Fibroblast of lung (primary cell): ENCODE data around the gene GSG1. TPM values are rescaled to one million over a fixed set of nuclear protein-coding genes. Genes with fewer than 3 reads are reported as not detected.

ENCODE experiments used
- DNase-seq, 2 donors: peaks; one replicate each; pipeline versions ENCODE4 v3.0.0 to v3.0.0-alpha.2; 2010; ENCODE audit warnings: low read depth in 2 of 2
- H2AFZ ChIP-seq: 2 replicates; pipeline ENCODE4 v1.5.1; 2012; ENCODE audit warnings: low read length, control low read depth, inconsistent platforms
- H3K27ac ChIP-seq: 2 replicates; pipeline ENCODE4 v1.5.1; 2011; ENCODE audit warnings: low read length, control low read depth; ENCODE audit not compliant: insufficient read depth
- H3K27me3 ChIP-seq: 2 replicates; pipeline ENCODE4 v1.5.1; 2011; ENCODE audit warnings: mild to moderate bottlenecking, low read length; ENCODE audit not compliant: control insufficient read depth, insufficient read depth
- H3K36me3 ChIP-seq: 2 replicates; pipeline ENCODE4 v1.5.1; 2011; ENCODE audit warnings: low read length; ENCODE audit not compliant: control insufficient read depth, insufficient read depth
- H3K4me1 ChIP-seq: 2 replicates; pipeline ENCODE4 v1.5.1; 2011; ENCODE audit warnings: low read length; ENCODE audit not compliant: control insufficient read depth, insufficient read depth; ENCODE audit errors: extremely low read depth
- H3K4me2 ChIP-seq: 2 replicates; pipeline ENCODE4 v1.5.1; 2011; ENCODE audit warnings: low read length, control low read depth; ENCODE audit not compliant: insufficient read depth; ENCODE audit errors: extremely low read depth
- H3K4me3 ChIP-seq, 4 experiments: fragments of 200-600 bp in 1 of 4; sonication (generic) in 1 of 4; replicated peaks in 1 of 4; 2 replicates each; pipeline ENCODE4 v1.5.1; 2011 to 2016; ENCODE audit warnings: low read length in 4 of 4, low read depth in 3 of 4, mild to moderate bottlenecking in 3 of 4, control low read depth in 2 of 4, inconsistent platforms in 1 of 4, mixed read lengths in 1 of 4; ENCODE audit not compliant: insufficient read depth in 1 of 4; ENCODE audit errors: control extremely low read depth in 1 of 4
- H3K79me2 ChIP-seq: 2 replicates; pipeline ENCODE4 v1.5.1; 2012; ENCODE audit warnings: mild to moderate bottlenecking, low read length, inconsistent platforms; ENCODE audit not compliant: control insufficient read depth, insufficient read depth
- H3K9ac ChIP-seq: 2 replicates; pipeline ENCODE4 v1.5.1; 2011; ENCODE audit warnings: mild to moderate bottlenecking, low read length, control low read depth; ENCODE audit not compliant: insufficient read depth
- H3K9me3 ChIP-seq: 2 replicates; pipeline ENCODE4 v1.5.1; 2012; ENCODE audit warnings: low read depth, low read length; ENCODE audit not compliant: control insufficient read depth, insufficient read depth
- H4K20me1 ChIP-seq: 2 replicates; pipeline ENCODE4 v1.5.1; 2011; ENCODE audit warnings: low read length; ENCODE audit not compliant: control insufficient read depth, insufficient read depth; ENCODE audit errors: extremely low read depth
- CTCF ChIP-seq, 2 donors: IDR thresholded peaks in 1 of 2; conservative IDR thresholded peaks in 1 of 2; 1 replicate in 1 of 2; 2 replicates in 1 of 2; pipeline ENCODE4 v1.5.1; 2011 to 2012; ENCODE audit warnings: low read length in 2 of 2, control low read depth in 1 of 2, inconsistent platforms in 1 of 2, low read depth in 1 of 2, mild to moderate bottlenecking in 1 of 2
- EZH2 ChIP-seq: IDR thresholded peaks from 2 replicates; pipeline ENCODE4 v1.5.1; 2012; ENCODE audit warnings: low read length, control low read depth, mild to moderate bottlenecking; ENCODE audit errors: missing control alignments
- polyA plus RNA-seq, 2 donors: library from polyadenylated mRNA; depleted of rRNA in 1 of 2; stranded (reverse) in 1 of 2; unstranded in 1 of 2; fragments of >200 nt; gene quantifications; 2 replicates each; pipeline ENCODE4 v1.2.1, GENCODE V29; 2011 to 2012; ENCODE audit warnings: missing spikeins in 1 of 2
- total RNA-seq: library from RNA; depleted of rRNA; stranded (reverse); fragments of >200 nt; gene quantifications from 2 replicates; pipeline ENCODE4 v1.2.1, GENCODE V29; 2014

The GSG1 gene
- total and polyA plus RNA-seq, 2 donors (not counting 1 experiment from before 2014, with no cell fraction given) = 0.66 to 0.93 TPM

DNA sequence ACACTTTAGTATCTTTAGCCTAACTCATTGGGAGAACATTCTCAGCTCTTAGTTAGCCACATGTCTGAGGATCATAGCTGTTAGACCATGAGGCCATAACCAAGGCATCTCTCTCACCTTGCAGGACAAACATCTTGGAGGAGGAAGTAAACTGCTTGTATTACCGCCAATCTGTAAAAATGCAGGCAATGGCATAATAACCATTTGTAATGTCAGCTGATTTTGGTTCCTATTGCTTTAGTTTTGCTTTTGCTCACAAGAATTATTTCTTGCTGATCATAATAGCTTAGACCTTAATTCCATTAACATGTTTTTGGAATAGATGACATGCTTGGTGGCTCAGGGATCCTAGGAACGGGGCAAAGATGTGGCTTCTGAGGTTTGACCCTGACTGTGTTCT, 16.4 kb upstream of the GSG1 start:
- DNase-seq = no peak

GRCh38 chr12:13117029-13117428, 13.6 kb upstream of the GSG1 start:
- H4K20me1 ChIP-seq = no peaks in the 10 kb centered on the region
- no peaks in the 10 kb centered on the region for H3K9me3 ChIP-seq
- no peak overlapping the region for H2AFZ ChIP-seq
- no peak overlapping the region for H3K9ac ChIP-seq
- H3K36me3 ChIP-seq = no peaks in the 10 kb centered on the region
- H3K4me3 ChIP-seq = no peak overlapping the region
- no peaks in the 10 kb centered on the region for H3K79me2 ChIP-seq
- H3K4me2 ChIP-seq = no peak overlapping the region
- TF ChIP-seq EZH2 (no peak), CTCF (conservative IDR thresholded peaks at IDR 0.05 in 1 of 2, IDR thresholded peaks at IDR 0.05 in 1 of 2; ENCODE audit: low read depth in 1 of 2, low read length in 2 of 2) (no peak)
- no peaks in the 10 kb centered on the region for H3K27me3 ChIP-seq
- DNase-seq = no peak
- peaks cover 2% of the 10 kb centered on the region for H3K4me1 ChIP-seq
- no peak overlapping the region for H3K27ac ChIP-seq

More for the DNA sequence above, 16.4 kb upstream of the GSG1 start:
- Histone ChIP-seq H3K79me2 (no peaks in the 10 kb centered on the region), H4K20me1 (no peaks in the 10 kb centered on the region), H2AFZ (no peak overlapping the region), H3K9me3 (no peaks in the 10 kb centered on the region), H3K4me1 (peaks cover 5% of the 10 kb centered on the region), H3K4me3 (no peak overlapping the region), H3K4me2 (no peak overlapping the region), H3K36me3 (no peaks in the 10 kb centered on the region), H3K27ac (no peak overlapping the region), H3K27me3 (no peaks in the 10 kb centered on the region), H3K9ac (no peak overlapping the region)
- no peak for TF ChIP-seq CTCF (conservative IDR thresholded peaks at IDR 0.05 in 1 of 2, IDR thresholded peaks at IDR 0.05 in 1 of 2; ENCODE audit: low read depth in 1 of 2, low read length in 2 of 2)
- TF ChIP-seq EZH2 = no peak

- H3K4me3 ChIP-seq = no peak overlapping the region
- no peak overlapping the region for H3K4me2 ChIP-seq
- H3K79me2 ChIP-seq = no peaks in the 10 kb centered on the region
- no peak overlapping the region for H3K9ac ChIP-seq
- no peak for DNase-seq
- H2AFZ ChIP-seq = no peak overlapping the region
- no peak for TF ChIP-seq CTCF (conservative IDR thresholded peaks at IDR 0.05 in 1 of 2, IDR thresholded peaks at IDR 0.05 in 1 of 2; ENCODE audit: low read depth in 1 of 2, low read length in 2 of 2)
- TF ChIP-seq EZH2 = no peak
- no peaks in the 10 kb centered on the region for H3K36me3 ChIP-seq
- peaks cover 2% of the 10 kb centered on the region for H3K4me1 ChIP-seq
- no peaks in the 10 kb centered on the region for H3K27me3 ChIP-seq
- no peak overlapping the region for H3K27ac ChIP-seq
- no peaks in the 10 kb centered on the region for H4K20me1 ChIP-seq
- H3K9me3 ChIP-seq = no peaks in the 10 kb centered on the region
Observed at GRCh38 chr12:13116259-13116658, 12.8 kb upstream of the GSG1 start.
